Upper lobe of right lung (tissue), 1 donor: ENCODE results near the gene CDK5R1. TPM values are rescaled to one million over a fixed set of nuclear protein-coding genes. Genes with fewer than 3 reads are reported as not detected.

ENCODE experiments used
- ATAC-seq: fragments of 200-7000 bp; cut with Tn5 transposase; one replicate; pipeline ENCODE4 v1.9.1; 2020; ENCODE audit warnings: mild to moderate bottlenecking, moderate library complexity
- DNase-seq: peaks from one replicate; pipeline ENCODE4 v3.0.0-alpha.2; 2020
- H3K27ac ChIP-seq: fragments of 200-600 bp; one replicate; pipeline ENCODE4 v1.8.0; 2022
- H3K27me3 ChIP-seq: fragments of 200-600 bp; one replicate; pipeline ENCODE4 v1.8.0; 2022; ENCODE audit warnings: mild to moderate bottlenecking
- H3K36me3 ChIP-seq: fragments of 200-600 bp; one replicate; pipeline ENCODE4 v1.8.0; 2022
- H3K4me1 ChIP-seq: fragments of 200-600 bp; one replicate; pipeline ENCODE4 v1.8.0; 2022
- H3K4me3 ChIP-seq: fragments of 200-600 bp; one replicate; pipeline ENCODE4 v1.8.0; 2022; ENCODE audit warnings: mild to moderate bottlenecking
- H3K9me3 ChIP-seq: fragments of 200-600 bp; one replicate; pipeline ENCODE4 v1.8.0; 2022
- intact Hi-C: fragments of 100-400 bp; cut with DNase I; formaldehyde crosslinking; loops from one replicate; pipeline ENCODE4 v1.11.0; 2022
- total RNA-seq: library from RNA; stranded (reverse); fragmentation: NEBNext Ultra II Directional; extraction: Animal tissue kit (Norgen Biotek cat#: 25700); gene quantifications from one replicate; pipeline ENCODE4 v1.2.1, GENCODE V29; 2021
- TF ChIP-seq, protein P1 (sequence below): fragments of 200-600 bp; IDR thresholded peaks from one replicate; pipeline ENCODE4 v1.8.0; 2022; ENCODE audit warnings: antibody characterized with exemption
- donor health status: DM: no; HTN: yes; CAD: no; lungs with severe emphysema.

CDK5R1 gene
- total RNA-seq, 1 donor from 2014 or later = 1.6 TPM

DNA sequence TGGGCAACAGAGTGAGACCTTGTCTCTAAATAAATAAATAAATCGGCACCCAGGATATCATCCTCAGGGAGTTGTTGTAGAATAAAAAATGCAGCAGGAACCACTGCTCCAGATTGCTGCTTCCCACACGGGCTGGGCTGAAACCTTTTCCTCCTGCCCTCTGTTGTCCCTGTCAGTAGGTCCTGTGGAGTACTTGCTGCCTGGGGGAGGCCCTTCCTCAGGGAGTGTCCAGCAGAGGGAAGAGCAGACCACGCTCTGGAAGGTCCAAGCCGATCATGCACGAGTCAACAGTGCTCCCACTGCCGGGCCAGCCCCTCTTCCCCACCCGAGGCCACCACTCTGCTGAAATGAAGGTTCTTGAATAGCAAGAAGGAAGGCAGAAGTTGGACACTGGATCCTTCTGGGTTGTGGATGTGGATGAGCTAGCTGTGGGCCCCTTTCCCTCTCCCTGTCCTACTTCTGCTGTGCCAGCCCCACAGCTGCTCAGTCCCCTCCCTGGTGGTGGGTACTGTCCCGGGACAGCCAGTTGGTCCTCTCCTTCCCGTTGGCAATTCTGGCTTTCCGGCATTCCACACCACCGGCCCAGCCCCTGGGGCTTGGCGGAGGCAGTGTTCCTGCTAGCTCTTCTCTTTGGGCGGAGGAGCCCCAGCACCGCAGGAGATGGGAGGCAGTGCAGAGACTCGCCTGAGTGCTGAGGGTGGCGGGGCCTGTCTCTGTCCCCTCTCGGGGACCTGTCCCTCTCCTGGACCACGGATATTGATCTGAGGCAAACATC is 10.8 kb downstream of the CDK5R1 start:
- H3K9me3 ChIP-seq = no peaks in the 10 kb centered on the region
- ATAC-seq (no peak), DNase-seq (peak; percentile 48)
- H3K36me3 ChIP-seq = no peaks in the 10 kb centered on the region
- H3K27me3 ChIP-seq = no peaks in the 10 kb centered on the region
- intact Hi-C loops = no loop called here
- H3K4me1 ChIP-seq = peaks cover 7% of the 10 kb centered on the region
- TF ChIP-seq, protein P1, sequence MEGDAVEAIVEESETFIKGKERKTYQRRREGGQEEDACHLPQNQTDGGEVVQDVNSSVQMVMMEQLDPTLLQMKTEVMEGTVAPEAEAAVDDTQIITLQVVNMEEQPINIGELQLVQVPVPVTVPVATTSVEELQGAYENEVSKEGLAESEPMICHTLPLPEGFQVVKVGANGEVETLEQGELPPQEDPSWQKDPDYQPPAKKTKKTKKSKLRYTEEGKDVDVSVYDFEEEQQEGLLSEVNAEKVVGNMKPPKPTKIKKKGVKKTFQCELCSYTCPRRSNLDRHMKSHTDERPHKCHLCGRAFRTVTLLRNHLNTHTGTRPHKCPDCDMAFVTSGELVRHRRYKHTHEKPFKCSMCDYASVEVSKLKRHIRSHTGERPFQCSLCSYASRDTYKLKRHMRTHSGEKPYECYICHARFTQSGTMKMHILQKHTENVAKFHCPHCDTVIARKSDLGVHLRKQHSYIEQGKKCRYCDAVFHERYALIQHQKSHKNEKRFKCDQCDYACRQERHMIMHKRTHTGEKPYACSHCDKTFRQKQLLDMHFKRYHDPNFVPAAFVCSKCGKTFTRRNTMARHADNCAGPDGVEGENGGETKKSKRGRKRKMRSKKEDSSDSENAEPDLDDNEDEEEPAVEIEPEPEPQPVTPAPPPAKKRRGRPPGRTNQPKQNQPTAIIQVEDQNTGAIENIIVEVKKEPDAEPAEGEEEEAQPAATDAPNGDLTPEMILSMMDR = no peak
- no peak overlapping the region for H3K27ac ChIP-seq
- no peak overlapping the region for H3K4me3 ChIP-seq

DNA sequence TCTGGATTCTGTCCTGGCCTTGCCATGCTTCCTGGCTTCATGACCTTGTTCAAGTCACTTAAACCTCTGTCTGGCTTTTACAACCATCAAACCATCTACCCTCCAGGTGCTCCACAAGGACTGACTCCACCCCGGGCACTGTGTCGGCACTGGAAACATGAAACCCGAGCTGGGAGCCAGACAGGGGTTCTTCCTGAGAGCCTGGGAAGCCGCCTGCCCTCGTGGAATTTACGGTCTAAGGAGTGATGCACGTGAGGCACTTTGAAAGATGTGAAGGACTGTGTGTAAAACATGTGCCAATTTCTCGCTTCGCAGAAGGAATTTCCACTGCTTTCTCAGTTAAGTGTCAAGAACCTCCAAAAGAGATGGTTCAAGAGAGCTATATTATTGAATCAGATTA is 11.6 kb downstream of the CDK5R1 start:
- ATAC-seq (no peak), DNase-seq (peak; percentile 32)
- TF ChIP-seq, protein P1 = no peak
- no peak overlapping the region for H3K4me3 ChIP-seq
- no peaks in the 10 kb centered on the region for H3K36me3 ChIP-seq
- intact Hi-C loops = no loop called here
- no peak overlapping the region for H3K27ac ChIP-seq
- H3K4me1 ChIP-seq = peaks cover 13% of the 10 kb centered on the region
- no peaks in the 10 kb centered on the region for H3K27me3 ChIP-seq
- H3K9me3 ChIP-seq = no peaks in the 10 kb centered on the region

DNA sequence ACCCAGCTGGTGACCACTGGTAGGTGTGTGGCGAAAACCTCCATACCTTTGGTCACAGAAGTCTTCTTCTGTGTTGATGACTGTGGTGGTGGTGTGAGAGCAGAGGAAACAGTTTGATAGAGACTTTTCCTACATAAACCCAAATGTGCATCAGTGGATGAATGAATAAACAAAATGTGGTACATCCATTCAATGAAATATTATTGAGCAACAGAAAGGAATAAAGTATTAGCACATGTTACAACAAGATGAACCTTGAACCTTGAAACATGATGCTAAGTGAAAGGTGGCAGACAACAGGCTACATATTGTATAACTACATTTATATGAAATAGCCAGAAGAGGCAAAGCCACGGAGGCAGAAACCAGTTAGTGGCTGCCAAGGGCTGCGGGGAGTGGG is 15.2 kb downstream of the CDK5R1 start:
- Histone ChIP-seq H3K4me3 (no peak overlapping the region), H3K27ac (no peak overlapping the region), H3K4me1 (peaks cover 21% of the 10 kb centered on the region), H3K27me3 (no peaks in the 10 kb centered on the region), H3K36me3 (no peaks in the 10 kb centered on the region), H3K9me3 (no peaks in the 10 kb centered on the region)
- intact Hi-C loops = no loop called here
- ATAC-seq (no peak), DNase-seq (peak; percentile 21)
- TF ChIP-seq, protein P1 = no peak

DNA sequence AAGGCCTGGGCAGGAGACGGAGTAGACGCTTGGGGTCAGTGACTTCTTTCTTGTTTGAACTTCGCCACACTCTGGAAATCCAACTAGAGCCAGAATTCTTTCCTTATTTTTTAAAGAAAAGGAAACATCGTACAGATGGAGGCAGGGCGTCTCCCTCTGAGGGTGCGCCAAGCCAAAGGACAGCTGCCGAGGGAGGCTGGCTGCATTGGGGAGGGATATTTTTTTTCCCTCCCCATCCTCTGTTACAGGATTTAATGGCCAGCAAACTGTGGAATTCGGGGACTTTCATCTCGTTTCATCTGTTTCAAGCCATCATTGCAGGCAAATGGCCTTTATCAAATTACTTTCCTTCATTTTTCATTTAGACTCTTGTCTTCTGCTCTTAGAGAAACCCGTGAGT is 15.9 kb downstream of the CDK5R1 start:
- Histone ChIP-seq H3K36me3 (no peaks in the 10 kb centered on the region), H3K27ac (peak overlapping the region; percentile 45), H3K4me1 (peaks cover 21% of the 10 kb centered on the region), H3K9me3 (no peaks in the 10 kb centered on the region), H3K4me3 (no peak overlapping the region), H3K27me3 (no peaks in the 10 kb centered on the region)
- DNase-seq = peak; percentile 6
- intact Hi-C loops = no loop called here
- ATAC-seq = no peak
- TF ChIP-seq, protein P1 = no peak

DNA sequence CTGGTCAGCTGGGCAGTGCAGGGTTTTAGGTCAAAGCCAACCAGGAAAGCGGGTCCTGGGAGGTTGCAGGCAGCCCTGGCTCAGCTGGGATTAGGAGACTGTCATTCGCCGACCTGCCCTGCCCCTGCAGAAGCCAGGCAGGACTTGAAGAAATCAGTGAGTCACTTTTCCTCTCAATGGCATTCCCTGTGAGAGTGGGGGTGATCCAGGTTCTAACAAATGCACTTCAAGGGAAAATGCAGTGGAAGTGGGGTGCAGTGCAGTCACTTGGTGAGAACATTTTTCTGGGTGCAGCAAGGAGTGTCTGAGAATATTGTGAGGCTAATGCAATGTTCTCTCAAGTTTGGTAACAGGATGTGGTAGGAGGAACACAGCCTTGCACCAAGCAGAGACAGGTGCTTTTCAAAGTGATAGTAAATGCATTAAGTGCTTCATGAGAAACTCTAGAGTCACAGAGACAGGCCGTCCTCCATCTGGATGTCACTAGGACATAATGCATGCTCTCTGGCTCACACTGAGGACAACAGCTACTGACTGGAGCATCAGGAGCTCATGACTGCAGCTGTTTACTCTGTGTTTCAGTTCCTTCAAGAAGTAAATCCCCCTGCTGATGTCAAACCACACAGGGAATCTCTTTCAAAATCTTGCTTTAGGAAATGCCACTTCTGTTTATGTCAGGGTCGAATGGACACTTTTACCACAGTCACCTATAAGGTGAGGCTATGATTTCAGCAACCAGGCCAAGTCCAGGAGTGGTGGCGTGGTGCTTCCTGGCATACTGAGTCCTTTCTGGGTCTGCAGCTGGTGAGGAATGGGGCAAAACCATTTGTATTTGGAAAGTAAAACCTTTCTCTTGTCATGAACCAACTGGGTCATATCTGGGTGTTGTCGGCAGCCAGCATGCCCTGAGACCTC is 16.7 kb downstream of the CDK5R1 start:
- peaks cover 21% of the 10 kb centered on the region for H3K4me1 ChIP-seq
- H3K36me3 ChIP-seq = no peaks in the 10 kb centered on the region
- no peak overlapping the region for H3K4me3 ChIP-seq
- H3K27me3 ChIP-seq = no peaks in the 10 kb centered on the region
- intact Hi-C loops = no loop called here
- peak overlapping the region; percentile 71 for H3K27ac ChIP-seq
- H3K9me3 ChIP-seq = no peaks in the 10 kb centered on the region
- ATAC-seq = peak; percentile 69
- TF ChIP-seq, protein P1 = no peak
- DNase-seq = peak; percentile 53
